ENCODE data around the gene CHCHD6.

CHCHD6 gene

DNA sequence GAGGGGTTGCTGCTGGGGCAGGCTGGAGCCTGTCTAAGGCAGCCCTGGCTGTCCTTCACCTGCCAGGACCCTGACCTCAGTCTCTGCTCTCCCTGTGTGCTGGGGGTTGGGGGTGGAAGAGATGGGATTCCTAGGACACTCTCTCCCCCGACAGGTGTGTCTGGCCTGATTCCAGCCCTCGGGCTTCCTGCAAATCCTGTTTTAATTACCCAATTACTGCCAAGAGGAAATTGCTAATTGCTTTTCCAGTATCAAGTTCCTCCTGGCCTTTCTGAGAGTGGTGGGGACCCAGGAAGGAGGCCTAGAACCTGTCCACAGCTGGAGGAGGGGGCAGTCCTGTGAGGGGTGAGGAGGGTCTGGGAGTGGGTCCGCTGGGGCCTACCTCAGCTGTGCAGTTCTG is 294.7 kb downstream of the CHCHD6 start:
- ATAC-seq (ENCODE audit: insufficient read depth, low read depth) (no peak), DNase-seq (no peak)
- peaks cover 30% of the 10 kb centered on the region for H3K79me2 ChIP-seq (ENCODE audit: insufficient read depth, low read length)
- peaks cover 91% of the 10 kb centered on the region for H4K20me1 ChIP-seq (ENCODE audit: insufficient read depth, low read length)
- no peak for TF ChIP-seq CTCF (IDR thresholded peaks at IDR 0.05; ENCODE audit: borderline replicate concordance, extremely low read depth, low read length, poor library complexity, severe bottlenecking)
- no peak for TF ChIP-seq EZH2 (IDR thresholded peaks at IDR 0.05; ENCODE audit: borderline replicate concordance, low read depth, low read length, severe bottlenecking)
- H3K4me1 ChIP-seq (ENCODE audit: insufficient read depth, low read length) = no peaks in the 10 kb centered on the region
- H3K27me3 ChIP-seq (ENCODE audit: insufficient read depth, low read length, poor library complexity) = no peaks in the 10 kb centered on the region
- H3K4me3 ChIP-seq (ENCODE audit: low read depth in 1 of 2, low read length in 2 of 2) = no peak overlapping the region
- no peak overlapping the region for H3K4me2 ChIP-seq (ENCODE audit: insufficient read depth, low read length)
- H3K9me3 ChIP-seq (ENCODE audit: insufficient read depth, low read length, severe bottlenecking) = no peaks in the 10 kb centered on the region
- H2AFZ ChIP-seq (ENCODE audit: low read depth, low read length) = no peak overlapping the region
- H3K36me3 ChIP-seq (ENCODE audit: insufficient read depth, low read length) = peaks cover 33% of the 10 kb centered on the region
- H3K27ac ChIP-seq (ENCODE audit: low read length) = no peak overlapping the region
- H3K9ac ChIP-seq (ENCODE audit: low read depth, low read length) = no peak overlapping the region

DNA sequence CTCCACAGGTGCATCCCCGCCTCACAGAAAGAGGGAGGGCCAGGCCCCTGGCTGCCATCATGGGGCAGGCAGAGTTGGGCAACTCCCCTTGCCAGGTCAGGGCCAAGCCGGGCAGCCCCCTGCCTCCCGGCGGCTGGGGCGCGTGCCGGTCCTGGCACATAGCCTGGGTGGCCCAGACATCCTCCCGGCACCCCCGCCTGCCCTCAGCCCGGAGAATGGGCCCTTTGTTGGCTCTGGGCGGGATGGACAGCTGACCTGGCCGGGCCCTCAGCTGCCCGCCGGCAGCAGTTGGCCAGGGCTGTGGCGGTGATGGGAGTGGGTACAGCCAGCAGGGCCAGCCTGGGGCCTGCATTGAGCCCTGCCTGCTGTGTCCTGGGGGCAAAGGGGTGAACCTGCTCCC is 295.3 kb downstream of the CHCHD6 start:
- H3K4me1 ChIP-seq (ENCODE audit: insufficient read depth, low read length) = no peaks in the 10 kb centered on the region
- no peak for TF ChIP-seq EZH2 (IDR thresholded peaks at IDR 0.05; ENCODE audit: borderline replicate concordance, low read depth, low read length, severe bottlenecking)
- TF ChIP-seq CTCF (IDR thresholded peaks at IDR 0.05; ENCODE audit: borderline replicate concordance, extremely low read depth, low read length, poor library complexity, severe bottlenecking) = no peak
- H3K79me2 ChIP-seq (ENCODE audit: insufficient read depth, low read length) = peaks cover 26% of the 10 kb centered on the region
- H2AFZ ChIP-seq (ENCODE audit: low read depth, low read length) = no peak overlapping the region
- H3K4me2 ChIP-seq (ENCODE audit: insufficient read depth, low read length) = no peak overlapping the region
- H3K27ac ChIP-seq (ENCODE audit: low read length) = no peak overlapping the region
- H3K27me3 ChIP-seq (ENCODE audit: insufficient read depth, low read length, poor library complexity) = no peaks in the 10 kb centered on the region
- no peak overlapping the region for H3K4me3 ChIP-seq (ENCODE audit: low read depth in 1 of 2, low read length in 2 of 2)
- peaks cover 30% of the 10 kb centered on the region for H3K36me3 ChIP-seq (ENCODE audit: insufficient read depth, low read length)
- ATAC-seq (ENCODE audit: insufficient read depth, low read depth) (no peak), DNase-seq (no peak)
- no peak overlapping the region for H3K9ac ChIP-seq (ENCODE audit: low read depth, low read length)
- H3K9me3 ChIP-seq (ENCODE audit: insufficient read depth, low read length, severe bottlenecking) = no peaks in the 10 kb centered on the region
- H4K20me1 ChIP-seq (ENCODE audit: insufficient read depth, low read length) = peaks cover 91% of the 10 kb centered on the region

- Histone ChIP-seq H4K20me1 (ENCODE audit: insufficient read depth, low read length) (peaks cover 85% of the 10 kb centered on the region), H3K9me3 (ENCODE audit: insufficient read depth, low read length, severe bottlenecking) (no peaks in the 10 kb centered on the region), H3K4me2 (ENCODE audit: insufficient read depth, low read length) (no peak overlapping the region), H3K9ac (ENCODE audit: low read depth, low read length) (no peak overlapping the region), H3K27ac (ENCODE audit: low read length) (no peak overlapping the region), H2AFZ (ENCODE audit: low read depth, low read length) (no peak overlapping the region), H3K36me3 (ENCODE audit: insufficient read depth, low read length) (peaks cover 29% of the 10 kb centered on the region), H3K4me3 (ENCODE audit: low read depth in 1 of 2, low read length in 2 of 2) (no peak overlapping the region), H3K79me2 (ENCODE audit: insufficient read depth, low read length) (peaks cover 23% of the 10 kb centered on the region), H3K4me1 (ENCODE audit: insufficient read depth, low read length) (no peaks in the 10 kb centered on the region), H3K27me3 (ENCODE audit: insufficient read depth, low read length, poor library complexity) (no peaks in the 10 kb centered on the region)
- no peak for DNase-seq
- ATAC-seq (ENCODE audit: insufficient read depth, low read depth) = no peak
- TF ChIP-seq CTCF (IDR thresholded peaks at IDR 0.05; ENCODE audit: borderline replicate concordance, extremely low read depth, low read length, poor library complexity, severe bottlenecking) (no peak), EZH2 (IDR thresholded peaks at IDR 0.05; ENCODE audit: borderline replicate concordance, low read depth, low read length, severe bottlenecking) (no peak)
Measured at GRCh38 chr3:127000119-127000518, 296.1 kb downstream of the CHCHD6 start.

GRCh38 chr3:127000761-127001160 is 296.7 kb downstream of the CHCHD6 start:
- Histone ChIP-seq H3K4me1 (ENCODE audit: insufficient read depth, low read length) (no peaks in the 10 kb centered on the region), H3K9ac (ENCODE audit: low read depth, low read length) (no peak overlapping the region), H4K20me1 (ENCODE audit: insufficient read depth, low read length) (peaks cover 80% of the 10 kb centered on the region), H3K36me3 (ENCODE audit: insufficient read depth, low read length) (peaks cover 30% of the 10 kb centered on the region), H2AFZ (ENCODE audit: low read depth, low read length) (no peak overlapping the region), H3K27ac (ENCODE audit: low read length) (no peak overlapping the region), H3K9me3 (ENCODE audit: insufficient read depth, low read length, severe bottlenecking) (no peaks in the 10 kb centered on the region), H3K79me2 (ENCODE audit: insufficient read depth, low read length) (peaks cover 23% of the 10 kb centered on the region), H3K4me3 (ENCODE audit: low read depth in 1 of 2, low read length in 2 of 2) (no peak overlapping the region), H3K27me3 (ENCODE audit: insufficient read depth, low read length, poor library complexity) (no peaks in the 10 kb centered on the region), H3K4me2 (ENCODE audit: insufficient read depth, low read length) (no peak overlapping the region)
- ATAC-seq (ENCODE audit: insufficient read depth, low read depth) (no peak), DNase-seq (no peak)
- TF ChIP-seq CTCF (IDR thresholded peaks at IDR 0.05; ENCODE audit: borderline replicate concordance, extremely low read depth, low read length, poor library complexity, severe bottlenecking) (no peak), EZH2 (IDR thresholded peaks at IDR 0.05; ENCODE audit: borderline replicate concordance, low read depth, low read length, severe bottlenecking) (no peak)

Measured in DND-41 (cell line).